Coronary artery (tissue), 2 donors: ENCODE measurements around the gene BMPR1A.
A peak's percentile ranks its signal among the peaks of the same experiment; 100 is the strongest.

Source experiments
- DNase-seq: peaks from one replicate; pipeline ENCODE4 v3.0.0-alpha.2; 2017; ENCODE audit warnings: low spot score
- H3K27ac ChIP-seq, 2 donors: fragments of 200-600 bp; sonication (generic); one replicate each; pipeline ENCODE4 v1.5.1; 2016 to 2019
- H3K4me3 ChIP-seq: fragments of 200-600 bp; sonication (generic); 2 replicates; pipeline ENCODE4 v1.5.1; 2016; ENCODE audit warnings: mild to moderate bottlenecking, moderate library complexity
- TF ChIP-seq, protein P1 (sequence below): fragments of 200-600 bp; sonication (generic); IDR thresholded peaks from one replicate; pipeline ENCODE4 v1.5.1; 2019; ENCODE audit warnings: antibody characterized with exemption

The BMPR1A gene

DNA sequence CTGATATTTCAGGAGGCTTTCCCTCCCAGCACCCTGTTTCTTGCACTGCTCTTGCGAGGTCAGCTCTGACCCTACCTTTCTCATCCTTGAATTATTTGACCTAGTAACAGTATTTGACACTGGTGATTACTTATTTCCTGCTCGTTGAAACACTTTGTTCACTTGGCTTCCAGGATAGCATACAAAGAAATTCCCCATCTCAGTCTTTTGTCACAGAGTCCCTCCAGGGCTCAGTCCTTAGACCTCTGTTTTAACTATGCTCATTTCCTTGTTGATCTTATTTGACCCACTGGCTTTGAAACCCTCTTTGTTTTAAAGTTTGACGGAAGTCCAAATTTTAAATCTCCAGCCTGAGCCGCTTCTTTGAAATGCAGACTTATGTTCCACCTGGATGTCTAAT lies 29.9 kb downstream of the BMPR1A start:
- TF ChIP-seq, protein P1, sequence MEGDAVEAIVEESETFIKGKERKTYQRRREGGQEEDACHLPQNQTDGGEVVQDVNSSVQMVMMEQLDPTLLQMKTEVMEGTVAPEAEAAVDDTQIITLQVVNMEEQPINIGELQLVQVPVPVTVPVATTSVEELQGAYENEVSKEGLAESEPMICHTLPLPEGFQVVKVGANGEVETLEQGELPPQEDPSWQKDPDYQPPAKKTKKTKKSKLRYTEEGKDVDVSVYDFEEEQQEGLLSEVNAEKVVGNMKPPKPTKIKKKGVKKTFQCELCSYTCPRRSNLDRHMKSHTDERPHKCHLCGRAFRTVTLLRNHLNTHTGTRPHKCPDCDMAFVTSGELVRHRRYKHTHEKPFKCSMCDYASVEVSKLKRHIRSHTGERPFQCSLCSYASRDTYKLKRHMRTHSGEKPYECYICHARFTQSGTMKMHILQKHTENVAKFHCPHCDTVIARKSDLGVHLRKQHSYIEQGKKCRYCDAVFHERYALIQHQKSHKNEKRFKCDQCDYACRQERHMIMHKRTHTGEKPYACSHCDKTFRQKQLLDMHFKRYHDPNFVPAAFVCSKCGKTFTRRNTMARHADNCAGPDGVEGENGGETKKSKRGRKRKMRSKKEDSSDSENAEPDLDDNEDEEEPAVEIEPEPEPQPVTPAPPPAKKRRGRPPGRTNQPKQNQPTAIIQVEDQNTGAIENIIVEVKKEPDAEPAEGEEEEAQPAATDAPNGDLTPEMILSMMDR = no peak
- H3K4me3 ChIP-seq = no peak overlapping the region
- DNase-seq = no peak
- H3K27ac ChIP-seq = no peak overlapping the region

DNA sequence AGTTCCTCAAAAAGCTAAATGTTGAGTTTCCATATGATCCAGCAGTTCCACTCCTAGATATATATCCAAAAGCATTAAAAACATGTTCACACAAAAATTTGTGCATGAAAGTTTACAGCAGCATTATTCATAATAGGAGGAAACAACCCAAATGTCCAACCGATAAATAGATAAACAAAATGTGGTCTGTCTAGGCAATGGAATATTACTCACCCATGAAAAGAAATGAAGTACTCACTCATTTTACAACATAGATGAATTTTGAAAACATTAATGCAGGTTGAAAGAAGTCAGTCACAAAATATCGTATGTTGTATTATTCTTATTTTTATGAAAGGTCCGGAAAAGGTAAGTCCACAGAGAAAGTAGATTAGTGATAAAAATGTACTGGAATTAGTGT lies 34.0 kb downstream of the BMPR1A start:
- H3K27ac ChIP-seq = no peak overlapping the region
- DNase-seq = no peak
- no peak overlapping the region for H3K4me3 ChIP-seq
- TF ChIP-seq, protein P1 = no peak

DNA sequence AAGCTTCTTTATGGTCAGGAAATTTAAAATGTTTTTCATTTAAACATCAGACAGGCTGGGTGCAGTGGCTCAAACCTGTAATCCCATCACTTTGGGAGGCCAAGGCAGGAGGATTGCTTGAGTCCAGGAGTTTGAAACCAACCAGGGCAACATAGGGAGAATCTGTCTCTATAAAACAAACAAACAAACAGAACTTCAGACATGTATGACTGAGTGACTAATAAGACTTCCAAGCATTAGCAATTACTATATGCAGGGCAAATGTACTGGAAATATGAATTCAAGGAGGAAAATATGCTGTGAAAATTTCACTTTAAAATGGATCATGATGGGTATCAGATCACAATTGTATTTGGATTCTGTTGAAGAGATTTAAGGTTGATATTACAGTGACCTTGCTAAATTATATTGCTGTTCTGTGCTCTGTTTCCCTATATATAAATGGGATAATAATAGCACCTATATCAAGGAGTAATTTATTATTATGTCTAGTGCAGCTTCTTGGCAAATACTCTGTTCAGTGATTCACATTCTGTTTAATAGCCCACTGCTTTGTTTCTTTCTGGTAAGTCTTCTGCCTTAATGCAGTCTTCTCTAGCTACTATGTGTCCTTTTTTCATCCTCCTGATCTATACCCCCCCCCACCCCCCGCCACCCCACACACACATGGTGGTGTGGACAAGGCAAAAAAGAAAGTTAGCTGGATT lies 36.2 kb downstream of the BMPR1A start:
- no peak overlapping the region for H3K4me3 ChIP-seq

DNA sequence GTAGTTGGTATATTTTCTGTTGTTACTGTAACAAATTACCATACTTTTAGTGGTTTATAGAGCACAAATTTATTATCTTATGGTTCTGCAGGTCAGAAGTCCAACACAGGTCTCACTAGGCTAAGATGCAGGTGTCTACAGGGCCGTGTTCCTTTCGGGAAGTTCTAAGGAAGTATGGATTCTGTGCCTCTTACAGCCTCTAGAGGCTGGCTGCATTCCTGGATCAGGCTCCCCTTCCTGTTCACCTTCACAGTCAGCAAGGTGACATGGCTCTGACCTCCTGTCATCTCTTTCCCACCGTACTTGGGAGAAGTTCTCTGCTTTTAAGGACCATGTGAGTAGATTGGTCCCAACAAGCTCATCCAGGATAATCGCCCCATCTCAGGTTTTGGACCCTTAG lies 37.3 kb downstream of the BMPR1A start:
- no peak for DNase-seq
- TF ChIP-seq, protein P1 = no peak
- no peak overlapping the region for H3K27ac ChIP-seq
- H3K4me3 ChIP-seq = no peak overlapping the region

More for the DNA sequence above, 36.2 kb downstream of the BMPR1A start:
- H3K27ac ChIP-seq = no peak overlapping the region
- TF ChIP-seq, protein P1 = no peak
- DNase-seq = no peak

DNA sequence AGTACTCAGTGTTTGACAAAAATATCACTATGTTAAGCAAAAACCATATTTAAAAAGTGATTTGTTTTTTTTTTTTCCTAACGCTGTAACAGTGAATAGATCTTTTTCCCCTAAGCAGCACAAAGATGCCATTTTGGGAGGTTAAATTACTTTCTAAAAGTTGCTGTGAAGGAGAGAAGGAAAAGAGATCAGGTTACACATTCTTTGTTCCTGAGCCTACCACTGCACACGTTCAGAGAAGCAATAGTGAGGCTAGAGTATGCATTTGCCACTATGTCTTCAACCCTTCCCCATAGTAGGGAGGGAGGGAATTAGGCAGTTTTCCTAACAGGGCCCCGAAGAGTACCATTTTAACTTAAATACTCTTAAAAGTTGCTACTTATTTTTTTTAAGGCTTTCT lies 38.9 kb downstream of the BMPR1A start:
- Histone ChIP-seq H3K4me3 (no peak overlapping the region), H3K27ac (no peak overlapping the region)
- no peak for DNase-seq
- TF ChIP-seq, protein P1 = no peak

DNA sequence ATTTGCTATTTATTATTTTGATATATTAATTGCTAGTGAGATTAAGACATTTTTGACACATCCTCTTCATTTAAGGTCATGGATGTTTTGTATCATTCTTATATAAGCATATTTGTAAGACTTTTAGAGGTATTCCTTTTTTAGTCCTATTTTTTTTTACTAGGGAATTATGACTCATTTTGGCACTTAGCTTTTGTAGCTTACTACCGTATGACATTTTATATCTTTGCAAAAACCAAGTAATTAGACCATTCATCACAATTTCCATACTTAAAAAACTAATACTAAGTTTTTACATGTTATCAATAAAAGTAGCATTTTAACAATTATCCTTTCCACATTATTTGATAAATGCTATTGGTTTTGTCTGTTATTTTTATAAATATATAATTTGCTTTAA lies 41.6 kb downstream of the BMPR1A start:
- H3K27ac ChIP-seq = no peak overlapping the region
- no peak for DNase-seq
- TF ChIP-seq, protein P1 = no peak
- H3K4me3 ChIP-seq = peak overlapping the region; percentile 40

DNA sequence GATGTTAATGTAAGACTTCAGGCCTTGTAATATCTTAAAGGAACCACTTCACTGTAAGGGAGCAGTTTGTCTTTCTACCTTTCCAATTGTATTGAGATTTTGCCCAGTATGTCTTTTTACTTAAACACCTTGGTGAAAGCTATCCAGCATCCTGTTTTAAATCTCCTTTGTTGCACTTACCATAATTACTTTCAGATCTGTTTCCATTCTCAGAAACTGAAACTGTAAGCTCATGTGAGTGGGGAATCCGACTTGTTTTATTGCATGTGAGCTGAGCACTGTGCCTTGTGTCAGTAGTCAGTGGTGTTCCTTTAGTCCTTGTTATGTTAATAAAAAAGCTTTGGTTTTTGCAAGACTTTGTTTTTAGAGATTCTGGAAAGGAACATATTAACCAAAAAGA lies 42.2 kb downstream of the BMPR1A start:
- TF ChIP-seq, protein P1 = no peak
- Histone ChIP-seq H3K27ac (no peak overlapping the region), H3K4me3 (peak overlapping the region; percentile 40)
- no peak for DNase-seq
